Measurements from ENCODE around the gene FBXW11. TPM values are rescaled to one million over a fixed set of nuclear protein-coding genes. Genes with fewer than 3 reads are reported as not detected.

Gene FBXW11
- 52.3 and 72.9 TPM in 2 replicates for total RNA-seq (2014; rRNA removed; shearing (Covaris generic); ENCODE audit: low replicate concordance)

GRCh38 chr5:172006321-172007174 is at the start of gene FBXW11:
Gene FBXW11 (minus strand): TSS chr5:172006638. CDS start chr5:172006502, 136 bp downstream.
- H3K4me3 ChIP-seq (ENCODE audit: low read length): peak within 1 kb of the TSS; percentile 83
- peak within 1 kb of the TSS; percentile 92 for H2AFZ ChIP-seq (ENCODE audit: low read length)
- H3K79me2 ChIP-seq (ENCODE audit: low read length): peaks cover 54% of the 10 kb centered on the region
- H3K4me1 ChIP-seq (ENCODE audit: low read length): peaks cover 43% of the 10 kb centered on the region
- no peaks in the 10 kb centered on the region for H3K9me2 ChIP-seq (replicated peaks; ENCODE audit: insufficient read depth, low read length)
- H3K27ac ChIP-seq (ENCODE audit: low read length): peak within 1 kb of the TSS; percentile 71
- peaks cover 17% of the 10 kb centered on the region for H4K20me1 ChIP-seq (ENCODE audit: insufficient read depth, low read depth, low read length)
- H3K36me3 ChIP-seq (ENCODE audit: insufficient read depth, low read length): peaks cover 5% of the 10 kb centered on the region; the same call in 1 of the 2 replicates
- peak; percentile 99 for DNase-seq
- H3K27me3 ChIP-seq (ENCODE audit: low read length): no peaks in the 10 kb centered on the region
- H3K4me2 ChIP-seq (ENCODE audit: low read depth, low read length, poor library complexity, severe bottlenecking): peak within 1 kb of the TSS; percentile 90
- no peaks in the 10 kb centered on the region for H3K9me3 ChIP-seq (ENCODE audit: low read length)
- H3K9ac ChIP-seq (ENCODE audit: low read length): peak within 1 kb of the TSS; percentile 78

GRCh38 chr5:172055996-172056395 is 49.6 kb upstream of the FBXW11 start:
- H3K36me3 ChIP-seq (ENCODE audit: insufficient read depth, low read length): peaks cover 11% of the 10 kb centered on the region
- H3K9me3 ChIP-seq (ENCODE audit: low read length): no peaks in the 10 kb centered on the region
- no peaks in the 10 kb centered on the region for H3K79me2 ChIP-seq (ENCODE audit: low read length)
- H3K4me2 ChIP-seq (ENCODE audit: low read depth, low read length, poor library complexity, severe bottlenecking): no peak overlapping the region
- H3K27ac ChIP-seq (ENCODE audit: low read length): no peak overlapping the region
- DNase-seq: no peak
- H3K4me3 ChIP-seq (ENCODE audit: low read length): no peak overlapping the region
- no peak overlapping the region for H3K9ac ChIP-seq (ENCODE audit: low read length)
- H4K20me1 ChIP-seq (ENCODE audit: insufficient read depth, low read depth, low read length): no peaks in the 10 kb centered on the region
- H3K27me3 ChIP-seq (ENCODE audit: low read length): no peaks in the 10 kb centered on the region
- no peaks in the 10 kb centered on the region for H3K9me2 ChIP-seq (replicated peaks; ENCODE audit: insufficient read depth, low read length)
- no peak overlapping the region for H2AFZ ChIP-seq (ENCODE audit: low read length)
- no peaks in the 10 kb centered on the region for H3K4me1 ChIP-seq (ENCODE audit: low read length)

GRCh38 chr5:172055421-172055820 is 49.0 kb upstream of the FBXW11 start:
- DNase-seq: no peak
- H2AFZ ChIP-seq (ENCODE audit: low read length): no peak overlapping the region
- no peaks in the 10 kb centered on the region for H4K20me1 ChIP-seq (ENCODE audit: insufficient read depth, low read depth, low read length)
- no peaks in the 10 kb centered on the region for H3K9me3 ChIP-seq (ENCODE audit: low read length)
- no peak overlapping the region for H3K4me3 ChIP-seq (ENCODE audit: low read length)
- H3K4me1 ChIP-seq (ENCODE audit: low read length): no peaks in the 10 kb centered on the region
- peaks cover 8% of the 10 kb centered on the region for H3K36me3 ChIP-seq (ENCODE audit: insufficient read depth, low read length)
- H3K4me2 ChIP-seq (ENCODE audit: low read depth, low read length, poor library complexity, severe bottlenecking): no peak overlapping the region
- H3K79me2 ChIP-seq (ENCODE audit: low read length): no peaks in the 10 kb centered on the region
- H3K27ac ChIP-seq (ENCODE audit: low read length): no peak overlapping the region
- H3K9me2 ChIP-seq (replicated peaks; ENCODE audit: insufficient read depth, low read length): no peaks in the 10 kb centered on the region
- H3K27me3 ChIP-seq (ENCODE audit: low read length): no peaks in the 10 kb centered on the region
- no peak overlapping the region for H3K9ac ChIP-seq (ENCODE audit: low read length)

- no peak overlapping the region for H2AFZ ChIP-seq (ENCODE audit: low read length)
- no peaks in the 10 kb centered on the region for H3K9me3 ChIP-seq (ENCODE audit: low read length)
- H4K20me1 ChIP-seq (ENCODE audit: insufficient read depth, low read depth, low read length): no peaks in the 10 kb centered on the region
- H3K27ac ChIP-seq (ENCODE audit: low read length): no peak overlapping the region
- no peaks in the 10 kb centered on the region for H3K79me2 ChIP-seq (ENCODE audit: low read length)
- no peaks in the 10 kb centered on the region for H3K4me1 ChIP-seq (ENCODE audit: low read length)
- no peaks in the 10 kb centered on the region for H3K27me3 ChIP-seq (ENCODE audit: low read length)
- H3K4me3 ChIP-seq (ENCODE audit: low read length): no peak overlapping the region
- H3K36me3 ChIP-seq (ENCODE audit: insufficient read depth, low read length): peaks cover 4% of the 10 kb centered on the region; the same call in 1 of the 2 replicates
- no peaks in the 10 kb centered on the region for H3K9me2 ChIP-seq (replicated peaks; ENCODE audit: insufficient read depth, low read length)
- no peak overlapping the region for H3K9ac ChIP-seq (ENCODE audit: low read length)
- no peak overlapping the region for H3K4me2 ChIP-seq (ENCODE audit: low read depth, low read length, poor library complexity, severe bottlenecking)
- no peak for DNase-seq
These were observed 48.2 kb upstream of the FBXW11 start for GRCh38 chr5:172054611-172055153.

- no peak overlapping the region for H3K4me3 ChIP-seq (ENCODE audit: low read length)
- no peak overlapping the region for H2AFZ ChIP-seq (ENCODE audit: low read length)
- no peaks in the 10 kb centered on the region for H3K9me3 ChIP-seq (ENCODE audit: low read length)
- no peaks in the 10 kb centered on the region for H4K20me1 ChIP-seq (ENCODE audit: insufficient read depth, low read depth, low read length)
- H3K27me3 ChIP-seq (ENCODE audit: low read length): no peaks in the 10 kb centered on the region
- no peak overlapping the region for H3K9ac ChIP-seq (ENCODE audit: low read length)
- peaks cover 4% of the 10 kb centered on the region; the same call in 1 of the 2 replicates for H3K36me3 ChIP-seq (ENCODE audit: insufficient read depth, low read length)
- H3K4me2 ChIP-seq (ENCODE audit: low read depth, low read length, poor library complexity, severe bottlenecking): no peak overlapping the region
- H3K9me2 ChIP-seq (replicated peaks; ENCODE audit: insufficient read depth, low read length): no peaks in the 10 kb centered on the region
- no peaks in the 10 kb centered on the region for H3K79me2 ChIP-seq (ENCODE audit: low read length)
- H3K4me1 ChIP-seq (ENCODE audit: low read length): no peaks in the 10 kb centered on the region
- no peak overlapping the region for H3K27ac ChIP-seq (ENCODE audit: low read length)
- no peak for DNase-seq
These were observed 46.2 kb upstream of the FBXW11 start for GRCh38 chr5:172052450-172053236.

- Histone ChIP-seq H3K27me3 (ENCODE audit: low read length) (no peaks in the 10 kb centered on the region), H3K9me2 (replicated peaks; ENCODE audit: insufficient read depth, low read length) (no peaks in the 10 kb centered on the region), H3K36me3 (ENCODE audit: insufficient read depth, low read length) (peaks cover 4% of the 10 kb centered on the region; the same call in 1 of the 2 replicates), H3K9ac (ENCODE audit: low read length) (no peak overlapping the region), H3K9me3 (ENCODE audit: low read length) (no peaks in the 10 kb centered on the region), H3K4me2 (ENCODE audit: low read depth, low read length, poor library complexity, severe bottlenecking) (no peak overlapping the region), H3K27ac (ENCODE audit: low read length) (no peak overlapping the region), H3K4me1 (ENCODE audit: low read length) (no peaks in the 10 kb centered on the region), H2AFZ (ENCODE audit: low read length) (no peak overlapping the region), H4K20me1 (ENCODE audit: insufficient read depth, low read depth, low read length) (no peaks in the 10 kb centered on the region), H3K4me3 (ENCODE audit: low read length) (no peak overlapping the region), H3K79me2 (ENCODE audit: low read length) (no peaks in the 10 kb centered on the region)
- no peak for DNase-seq
These were observed 45.4 kb upstream of the FBXW11 start for GRCh38 chr5:172051643-172052339.

- H3K27me3 ChIP-seq (ENCODE audit: low read length): no peaks in the 10 kb centered on the region
These were observed 43.6 kb upstream of the FBXW11 start for GRCh38 chr5:172050080-172050479.

More at GRCh38 chr5:172050080-172050479, 43.6 kb upstream of the FBXW11 start:
- Histone ChIP-seq H3K27ac (ENCODE audit: low read length) (no peak overlapping the region), H3K4me2 (ENCODE audit: low read depth, low read length, poor library complexity, severe bottlenecking) (no peak overlapping the region), H3K79me2 (ENCODE audit: low read length) (no peaks in the 10 kb centered on the region), H3K9ac (ENCODE audit: low read length) (no peak overlapping the region), H3K9me2 (replicated peaks; ENCODE audit: insufficient read depth, low read length) (no peaks in the 10 kb centered on the region), H2AFZ (ENCODE audit: low read length) (no peak overlapping the region), H3K9me3 (ENCODE audit: low read length) (no peaks in the 10 kb centered on the region), H3K4me1 (ENCODE audit: low read length) (no peaks in the 10 kb centered on the region), H4K20me1 (ENCODE audit: insufficient read depth, low read depth, low read length) (no peaks in the 10 kb centered on the region), H3K36me3 (ENCODE audit: insufficient read depth, low read length) (no peaks in the 10 kb centered on the region; the same call in 1 of the 2 replicates), H3K4me3 (ENCODE audit: low read length) (no peak overlapping the region)
- DNase-seq: no peak

Measured in Karpas-422 (cell line).